NCI-H2171 (cell line): ENCODE measurements around the gene NOL12.
A peak's percentile ranks its signal among the peaks of the same experiment; 100 is the strongest.
"Not testable (repeated sequence)": the region's sequence is repeated elsewhere in the genome, so short reads cannot be mapped to it uniquely, and the experiment has no call there.

Experiments used
- DNase-seq: peaks from one replicate; lab custom pipeline; 2025; lab: John Stamatoyannopoulos, UW

Gene NOL12

DNA sequence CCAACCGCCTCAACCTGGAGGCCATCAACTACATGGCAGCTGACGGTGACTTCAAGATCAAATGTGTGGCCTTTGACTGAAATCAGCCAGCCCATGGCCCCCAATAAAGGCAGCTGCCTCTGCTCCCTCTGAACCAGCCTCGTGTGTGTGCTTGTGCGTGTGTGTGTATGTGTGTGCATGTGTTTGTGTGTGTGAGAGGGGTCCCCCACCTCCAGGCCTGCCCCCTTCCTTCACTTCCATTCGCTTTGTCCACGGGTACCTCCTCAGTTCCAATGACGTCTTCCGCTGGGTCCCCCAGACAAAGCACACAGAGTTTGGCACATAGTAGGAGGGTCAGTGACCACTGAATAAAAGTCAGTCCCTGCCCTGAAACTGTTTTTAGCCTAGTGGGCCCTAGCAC, 6.5 kb upstream of the NOL12 start:
- no peak for DNase-seq

GRCh38 chr22:37680191-37680851, 5.8 kb upstream of the NOL12 start:
- DNase-seq: no peak

GRCh38 chr22:37681001-37681424, 5.1 kb upstream of the NOL12 start:
- no peak for DNase-seq

GRCh38 chr22:37681556-37682049, 4.5 kb upstream of the NOL12 start:
- peak; percentile 37 for DNase-seq

GRCh38 chr22:37684803-37685615, 1.1 kb upstream of the NOL12 start:
- DNase-seq: no peak

- DNase-seq: no peak
Measured at GRCh38 chr22:37690407-37690806, 4.3 kb downstream of the NOL12 start.

- no peak for DNase-seq
Measured at GRCh38 chr22:37690901-37691504, 4.9 kb downstream of the NOL12 start.

DNA sequence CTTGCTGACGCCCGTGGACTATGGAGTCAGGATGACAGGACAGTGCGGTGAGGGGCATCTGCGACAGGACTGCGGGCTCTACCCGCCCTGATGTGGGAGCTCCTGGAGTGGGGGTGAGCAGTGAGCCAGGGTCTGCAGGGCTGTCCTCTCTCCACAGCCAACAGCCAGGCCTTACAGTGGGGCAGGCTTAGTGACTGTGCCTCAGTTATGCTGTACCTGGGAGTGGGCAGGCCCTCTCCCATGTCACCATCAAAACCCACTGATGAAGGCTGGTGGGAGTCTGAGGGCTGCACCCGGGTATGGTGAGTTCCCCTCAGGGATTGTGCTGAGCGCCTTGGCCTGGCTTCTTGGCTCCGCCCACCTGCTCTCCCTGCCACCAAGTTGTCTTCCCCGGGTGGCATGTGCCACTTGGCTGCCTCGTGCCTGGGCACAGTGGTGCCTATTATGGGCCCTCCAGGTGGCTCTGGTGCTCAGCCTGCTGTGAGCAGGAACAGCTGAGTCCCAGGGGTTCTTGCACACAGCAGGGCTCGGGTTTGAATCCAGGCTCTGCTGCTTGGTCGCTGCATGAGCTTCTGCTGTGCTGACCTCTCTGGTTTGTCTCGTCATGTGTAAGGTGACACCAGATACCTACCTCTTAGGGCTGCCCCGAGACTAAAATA, 6.6 kb downstream of the NOL12 start:
- DNase-seq: no peak

DNA sequence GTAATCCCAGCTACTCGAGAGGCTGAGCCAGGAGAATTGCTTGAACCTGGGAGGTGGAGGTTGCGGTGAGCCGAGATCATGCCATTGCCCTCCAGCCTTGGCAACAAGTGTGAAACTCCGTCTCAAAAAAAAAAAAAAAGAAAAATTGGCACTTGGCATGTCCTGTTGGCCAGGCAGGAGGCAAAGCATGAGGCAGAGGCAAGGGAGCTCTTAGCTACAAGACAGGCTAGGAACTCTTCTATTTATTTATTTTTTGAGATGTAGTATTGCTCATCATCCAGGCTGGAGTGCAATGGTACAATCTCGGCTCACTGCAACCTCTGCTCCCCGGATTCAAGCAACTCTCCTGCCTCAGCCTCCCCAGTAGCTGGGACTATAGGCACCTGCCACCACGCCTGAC, 8.0 kb downstream of the NOL12 start:
- DNase-seq: not testable (repeated sequence)

DNA sequence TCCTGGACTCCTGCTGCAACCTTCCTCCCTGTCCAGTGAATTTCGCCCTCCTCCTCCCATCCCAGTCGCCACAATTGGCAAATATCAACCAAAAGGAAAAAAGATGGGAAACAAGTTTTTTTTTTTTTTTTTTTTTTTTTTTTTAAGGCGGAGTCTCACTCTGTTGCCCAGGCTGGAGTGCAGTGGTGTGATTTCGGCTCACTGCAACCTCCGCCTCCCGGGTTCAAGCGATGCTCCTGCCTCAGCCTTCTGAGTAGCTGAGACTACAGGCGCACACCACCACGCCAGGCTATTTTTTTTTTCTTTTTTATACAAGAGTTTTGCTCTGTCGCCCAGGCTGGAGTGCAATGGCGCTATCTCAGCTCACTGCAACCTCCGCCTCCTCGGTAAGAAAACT, 10.1 kb downstream of the NOL12 start:
- not testable (repeated sequence) for DNase-seq

DNA sequence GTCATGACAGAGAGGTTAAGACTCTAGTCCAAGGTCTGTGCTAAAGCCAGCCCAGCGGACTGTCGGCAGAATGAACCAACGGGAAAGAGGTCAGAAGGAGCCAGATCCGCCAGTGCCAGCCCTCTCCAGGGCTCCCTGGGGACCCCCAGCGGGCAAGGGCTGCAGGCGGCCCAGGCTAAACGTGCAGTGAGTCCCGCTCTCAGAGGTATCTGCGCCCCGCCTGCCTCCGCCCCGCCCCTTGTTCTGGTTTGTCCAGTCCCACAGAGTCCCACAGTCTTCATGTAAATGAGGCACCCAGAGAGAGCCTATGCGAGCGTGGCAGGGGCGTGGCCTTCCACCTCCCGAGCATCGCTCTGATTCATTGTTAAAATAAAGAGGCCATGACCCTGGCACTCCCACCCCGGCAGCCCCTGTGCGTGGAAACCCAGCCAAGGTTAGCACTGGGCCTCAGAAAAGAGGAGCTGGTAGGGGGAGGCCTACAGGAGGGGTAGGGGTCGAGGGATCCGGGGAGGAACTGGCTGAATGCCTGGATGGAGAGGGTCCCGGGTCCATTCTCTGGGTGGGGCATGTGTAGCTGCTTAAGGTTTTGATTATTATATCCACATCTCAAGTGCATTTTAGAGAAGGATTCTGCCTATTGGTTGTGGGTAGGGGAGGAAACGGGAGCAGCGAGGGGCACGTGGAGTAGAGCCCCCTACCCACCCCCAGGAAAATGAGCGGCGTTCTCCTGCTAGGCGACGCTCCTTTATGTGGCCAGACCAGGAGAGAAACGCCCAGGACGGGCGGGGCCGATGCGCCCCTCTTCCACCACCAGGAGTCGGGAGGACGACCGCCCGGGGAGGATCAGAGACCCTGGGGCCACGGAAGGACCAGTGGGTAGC, 10.8 kb downstream of the NOL12 start, which contains the start of gene TRIOBP:
TRIOBP (plus strand) TSS at position 392 of the 881 bp plus-strand sequence. CDS start 4,318 bp downstream, outside the sequence.
- peak; percentile 99 for DNase-seq

GRCh38 chr22:37697538-37697835, 11.3 kb downstream of the NOL12 start:
- no peak for DNase-seq

DNA sequence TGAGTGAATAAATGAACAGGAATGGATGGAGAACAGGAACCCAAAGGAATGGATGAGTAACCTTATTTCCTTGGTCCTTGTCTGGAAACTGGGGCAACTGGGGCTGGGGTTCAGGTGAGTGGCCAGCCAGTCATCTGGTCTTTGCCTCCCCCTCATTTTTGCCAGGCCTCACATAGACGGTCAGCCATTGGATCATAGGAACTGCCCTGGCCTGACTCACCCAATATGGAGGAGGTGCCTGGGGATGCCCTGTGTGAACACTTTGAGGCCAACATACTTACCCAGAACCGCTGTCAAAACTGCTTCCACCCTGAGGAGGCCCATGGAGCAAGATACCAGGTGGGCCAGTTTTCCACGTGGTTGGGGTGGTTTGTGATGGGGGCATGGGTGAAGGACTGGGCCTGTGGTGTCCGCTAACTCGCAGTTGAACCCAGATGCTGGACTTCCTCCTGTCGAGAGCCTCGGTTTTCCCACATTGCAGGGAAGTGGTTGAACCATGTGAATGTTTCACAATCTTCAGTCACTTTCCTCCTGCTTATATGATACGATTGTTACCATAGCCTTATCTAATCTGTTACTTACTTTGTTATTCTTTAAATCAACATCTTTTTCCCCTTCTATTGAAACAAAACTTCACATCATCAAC, 15.1 kb downstream of the NOL12 start:
- no peak for DNase-seq

GRCh38 chr22:37703906-37704305, 17.8 kb downstream of the NOL12 start:
- DNase-seq: no peak

- no peak for DNase-seq
Measured at GRCh38 chr22:37704645-37705044, 18.5 kb downstream of the NOL12 start.

DNA sequence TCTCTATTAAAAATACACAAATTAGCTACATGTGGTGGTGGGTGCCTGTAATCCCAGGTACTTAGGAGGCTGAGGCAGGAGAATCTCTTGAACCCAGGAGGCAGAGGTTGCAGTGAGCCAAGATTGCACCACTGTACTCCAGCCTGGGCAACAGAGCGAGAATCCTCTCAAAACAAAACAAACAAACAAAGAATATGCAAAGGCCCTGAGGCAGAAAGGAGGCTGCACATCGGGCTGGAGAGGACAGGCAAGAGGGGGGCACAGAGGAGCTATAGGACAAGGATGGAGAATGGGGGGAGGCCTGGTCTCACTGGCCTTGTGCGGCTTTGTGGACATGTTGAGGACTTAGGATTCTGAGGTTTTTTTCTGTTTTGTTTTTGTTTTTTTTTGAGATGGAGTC, 19.1 kb downstream of the NOL12 start:
- DNase-seq: no peak

DNA sequence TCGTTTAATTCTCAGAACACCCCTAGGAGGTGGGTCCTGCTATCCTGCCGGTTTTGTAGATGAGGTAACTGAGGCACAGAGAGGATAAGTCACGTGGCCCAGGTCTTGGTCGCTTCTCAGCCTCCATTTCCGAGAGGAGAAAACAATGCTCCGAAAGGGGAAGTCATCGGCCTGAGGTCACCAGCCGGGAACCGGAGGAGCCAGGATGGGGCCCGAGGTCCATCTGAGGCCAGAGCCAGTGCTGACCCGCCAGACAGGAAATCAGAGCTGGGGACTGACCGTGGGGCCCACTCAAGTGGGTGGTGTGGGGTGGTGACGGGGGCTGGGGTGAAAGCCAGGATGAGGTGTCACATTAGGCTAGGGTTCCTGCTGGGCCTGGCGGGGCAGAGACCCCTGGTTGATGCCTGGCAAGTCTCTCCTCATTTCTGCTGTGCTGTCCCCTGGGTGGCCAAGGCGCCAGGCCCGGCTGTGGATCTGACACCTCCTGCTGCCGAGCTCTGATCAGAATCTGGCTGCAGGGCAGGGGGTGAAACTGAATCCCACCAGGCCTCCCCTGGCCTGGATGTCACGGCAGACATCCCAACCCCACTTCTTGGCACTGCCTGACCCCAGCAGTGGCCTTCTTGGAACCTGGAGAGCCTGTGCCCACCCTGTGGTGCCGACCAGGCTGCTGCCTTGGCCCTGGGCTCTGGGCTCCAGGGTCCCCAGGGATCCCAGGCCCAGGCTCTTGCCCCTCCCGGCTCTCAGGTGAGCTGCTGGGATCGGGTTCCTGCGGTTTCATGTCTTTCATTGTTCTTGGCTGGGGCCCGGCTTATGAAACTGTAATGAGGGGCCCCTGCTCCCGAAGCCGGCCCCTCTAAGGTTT, 22.7 kb downstream of the NOL12 start:
- DNase-seq: peak; percentile 20

DNA sequence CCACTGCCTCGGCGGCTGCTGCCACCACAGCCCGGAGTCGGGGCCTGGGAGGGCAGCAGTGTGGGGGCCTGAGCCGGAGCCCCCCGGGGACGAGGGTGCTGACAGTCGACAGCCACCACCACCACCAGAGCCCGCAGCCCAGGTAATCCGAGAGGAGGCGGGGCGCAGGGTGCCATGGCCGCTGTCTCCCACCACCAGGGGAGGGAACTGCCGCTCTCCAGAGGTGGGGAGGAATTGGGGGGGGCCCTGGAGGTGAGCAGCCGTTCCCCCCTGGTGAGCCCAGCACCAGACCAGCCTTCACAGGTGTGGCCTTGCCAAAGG, 23.3 kb downstream of the NOL12 start:
- DNase-seq: no peak

- no peak for DNase-seq
Measured at GRCh38 chr22:37710675-37711074, 24.5 kb downstream of the NOL12 start.

DNA sequence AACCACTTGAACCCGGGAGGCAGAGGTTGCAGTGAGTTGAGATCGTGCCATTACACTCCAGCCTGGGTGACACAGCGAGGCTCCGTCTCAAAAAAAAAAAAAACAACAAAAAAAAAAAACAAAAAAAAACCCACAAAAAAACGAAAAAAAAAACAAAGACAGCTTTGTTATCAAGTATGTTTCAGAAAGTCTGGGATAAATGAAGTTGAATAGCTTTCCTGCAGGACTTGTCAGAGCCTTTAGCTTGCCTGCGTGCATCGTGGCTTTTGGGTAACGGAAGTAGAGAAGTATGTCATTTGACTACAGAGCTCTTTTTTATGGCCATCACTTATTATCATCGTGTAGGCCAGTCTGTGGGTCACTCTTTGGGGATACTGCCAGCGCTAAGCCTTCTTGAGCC, 25.3 kb downstream of the NOL12 start:
- no peak for DNase-seq
